Hepatocyte (in vitro differentiated cells): ENCODE results near the gene NDUFS6. TPM values are rescaled to one million over a fixed set of nuclear protein-coding genes. Genes with fewer than 3 reads are reported as not detected.

ENCODE experiments used
- DNase-seq: peaks from one replicate; pipeline ENCODE4 v3.0.0-alpha.2; 2016; ENCODE audit warnings: low spot score
- H2AFZ ChIP-seq: fragments of 200-600 bp; sonication (generic); 2 replicates; pipeline ENCODE4 v1.6.0; 2016; ENCODE audit warnings: antibody characterized with exemption, mild to moderate bottlenecking
- H3K27ac ChIP-seq: fragments of 200-600 bp; sonication (generic); 2 replicates; pipeline ENCODE4 v1.5.1; 2016; ENCODE audit warnings: mild to moderate bottlenecking
- H3K27me3 ChIP-seq: fragments of 200-600 bp; sonication (generic); 2 replicates; pipeline ENCODE4 v1.6.1; 2016
- H3K36me3 ChIP-seq: fragments of 200-600 bp; sonication (generic); replicated peaks from 2 replicates; pipeline ENCODE4 v1.5.1; 2016; ENCODE audit warnings: low read depth; ENCODE audit not compliant: insufficient read depth
- H3K4me1 ChIP-seq: fragments of 200-600 bp; sonication (generic); 2 replicates; pipeline ENCODE4 v1.5.1; 2016; ENCODE audit warnings: mild to moderate bottlenecking, moderate library complexity; ENCODE audit not compliant: insufficient read depth
- H3K4me2 ChIP-seq: fragments of 200-600 bp; sonication (generic); 2 replicates; pipeline ENCODE4 v1.6.0; 2016
- H3K4me3 ChIP-seq: fragments of 200-600 bp; sonication (generic); 2 replicates; pipeline ENCODE4 v1.5.1; 2016; ENCODE audit warnings: mild to moderate bottlenecking
- H3K79me2 ChIP-seq: fragments of 200-600 bp; sonication (generic); 2 replicates; pipeline ENCODE4 v1.6.0; 2017; ENCODE audit warnings: mild to moderate bottlenecking
- H3K9me2 ChIP-seq: fragments of 200-600 bp; sonication (generic); replicated peaks from 2 replicates; pipeline ENCODE4 v1.6.0; 2017; ENCODE audit warnings: mild to moderate bottlenecking; ENCODE audit not compliant: insufficient read depth
- H3K9me3 ChIP-seq: fragments of 200-600 bp; sonication (generic); 2 replicates; pipeline ENCODE4 v1.5.1; 2016; ENCODE audit warnings: low read depth, mild to moderate bottlenecking
- H4K20me1 ChIP-seq: fragments of 200-600 bp; sonication (generic); 2 replicates; pipeline ENCODE4 v1.6.0; 2016; ENCODE audit warnings: mild to moderate bottlenecking; ENCODE audit not compliant: insufficient read depth, poor library complexity, severe bottlenecking
- CTCF ChIP-seq: fragments of 200-600 bp; sonication (generic); IDR thresholded peaks from 2 replicates; pipeline ENCODE4 v1.5.1; 2016; ENCODE audit warnings: antibody characterized with exemption, mild to moderate bottlenecking; ENCODE audit not compliant: poor library complexity
- EZH2 ChIP-seq: fragments of 200-600 bp; sonication (generic); IDR thresholded peaks from 2 replicates; pipeline ENCODE4 v1.6.1; 2016; ENCODE audit warnings: antibody characterized with exemption, mild to moderate bottlenecking, borderline replicate concordance
- EZH2phosphoT487 ChIP-seq: fragments of 200-600 bp; sonication (generic); IDR thresholded peaks from one replicate; pipeline ENCODE4 v1.6.1; 2018; ENCODE audit warnings: antibody characterized with exemption, mild to moderate bottlenecking, low read depth, moderate library complexity; ENCODE audit not compliant: unreplicated experiment, severe bottlenecking
- WGBS: methylation state at CpG from one replicate; pipeline ENCODE4 v1.1.6; 2016; ENCODE audit warnings: low lambda C conversion rate; ENCODE audit errors: missing lambda C conversion rate; 5-methylcytosine and 5-hydroxymethylcytosine counted together
- polyA plus RNA-seq: library from polyadenylated mRNA; unstranded; fragments of >200 nt; fragmentation: Nextera tagmentation; extraction: Ambion mirVana; gene quantifications from 2 replicates; pipeline ENCODE4 v1.2.1, GENCODE V29; 2016
- total RNA-seq: library from RNA; depleted of rRNA; stranded (reverse); fragments of >200 nt; gene quantifications from 2 replicates; pipeline ENCODE4 v1.2.3, GENCODE V29; 2014

Gene NDUFS6
- total and polyA plus RNA-seq, 2 experiments from 2014 or later, result 29.3 to 108 TPM

- no peak for TF ChIP-seq CTCF
- TF ChIP-seq EZH2, result no peak
- no peak for TF ChIP-seq EZH2phosphoT487
- Histone ChIP-seq H3K4me3 (no peak overlapping the region), H4K20me1 (no peaks in the 10 kb centered on the region), H2AFZ (no peak overlapping the region), H3K4me2 (no peak overlapping the region), H3K9me3 (no peaks in the 10 kb centered on the region), H3K36me3 (no peaks in the 10 kb centered on the region), H3K9me2 (no peaks in the 10 kb centered on the region), H3K27me3 (peaks cover 18% of the 10 kb centered on the region), H3K27ac (no peak overlapping the region), H3K79me2 (no peaks in the 10 kb centered on the region), H3K4me1 (no peaks in the 10 kb centered on the region)
- no peak for DNase-seq
- WGBS, result 75% methylated on average over 14 of the region's 14 CpGs
These were observed 64.3 kb downstream of the NDUFS6 start for GRCh38 chr5:1865486-1865885.

Other genes starting within 250 kb of the NDUFS6 start
- gene MRPL36, start 1.6 kb upstream of the NDUFS6 start, total RNA-seq, result 25.6 and 40.3 TPM in 2 replicates
- gene MRPL36, start 1.6 kb upstream of the NDUFS6 start, polyA plus RNA-seq, result 96.9 and 107 TPM in 2 replicates
- gene IRX4, start 81.5 kb downstream of the NDUFS6 start, total RNA-seq, result not detected in 2 replicates
- gene IRX4, start 81.5 kb downstream of the NDUFS6 start, polyA plus RNA-seq, result not detected in 2 replicates